ENCODE results near the gene ZNRF1.

GRCh38 chr16:75078886-75079285 is 80.1 kb downstream of the ZNRF1 start:
- TF ChIP-seq POLR2AphosphoS5 (IDR thresholded peaks at IDR 0.05) (no peak), POLR2A (IDR thresholded peaks at IDR 0.05; ENCODE audit: low read depth) (no peak), CTCF (IDR thresholded peaks at IDR 0.05) (no peak)
